Gastroesophageal sphincter (tissue), 3 donors: Measurements from ENCODE around the gene NBL1.

Source experiments
- CTCF ChIP-seq, 4 experiments: fragments of 200-600 bp in 2 of 4; fragments of 450-650 bp in 2 of 4; sonication (generic) in 1 of 4; IDR thresholded peaks; one replicate each; pipeline ENCODE4 v1.5.1; 2017 to 2019; ENCODE audit warnings: antibody characterized with exemption in 4 of 4, mild to moderate bottlenecking in 2 of 4, moderate library complexity in 2 of 4
- EP300 ChIP-seq: sonication (generic); formaldehyde crosslinking; IDR thresholded peaks from one replicate; pipeline ENCODE4 v1.6.1; 2017; ENCODE audit warnings: antibody characterized with exemption, mild to moderate bottlenecking
- POLR2A ChIP-seq, 2 donors: fragments of 450-650 bp; IDR thresholded peaks; one replicate each; pipeline ENCODE4 v1.6.1; 2017; ENCODE audit warnings: antibody characterized with exemption in 2 of 2, mild to moderate bottlenecking in 2 of 2, moderate library complexity in 1 of 2

- TF ChIP-seq CTCF (IDR thresholded peaks at IDR 0.05) (no peak), POLR2A (IDR thresholded peaks at IDR 0.05) (no peak), EP300 (no peak)
Measured at GRCh38 chr1:19682257-19682656, 38.1 kb downstream of the NBL1 start.
